Type B pancreatic cell (in vitro differentiated cells): Measurements from ENCODE around the gene TP53RK. TPM values are rescaled to one million over a fixed set of nuclear protein-coding genes. Genes with fewer than 3 reads are reported as not detected.

ENCODE experiments used
- DNase-seq: peaks from one replicate; pipeline ENCODE4 v3.0.0; 2021; ENCODE audit warnings: mixed read lengths; ENCODE audit not compliant: unreplicated experiment; ENCODE audit errors: extremely low spot score
- H3K27ac Mint-ChIP-seq: 2 replicates; pipeline ENCODE4 v1.8.0; 2021; ENCODE audit warnings: mild to moderate bottlenecking, mixed read lengths
- H3K27me3 Mint-ChIP-seq: 2 replicates; pipeline ENCODE4 v1.8.0; 2021; ENCODE audit warnings: mixed read lengths
- H3K36me3 Mint-ChIP-seq: 2 replicates; pipeline ENCODE4 v1.8.0; 2021; ENCODE audit warnings: mixed read lengths
- H3K4me1 Mint-ChIP-seq: one replicate; pipeline ENCODE4 v1.8.0; 2021; ENCODE audit warnings: mixed read lengths; ENCODE audit not compliant: unreplicated experiment
- H3K4me3 Mint-ChIP-seq: 2 replicates; pipeline ENCODE4 v1.8.0; 2021; ENCODE audit warnings: mild to moderate bottlenecking, mixed read lengths
- H3K9me3 Mint-ChIP-seq: 2 replicates; pipeline ENCODE4 v1.8.0; 2021; ENCODE audit warnings: mixed read lengths
- total RNA-seq: library from RNA; stranded (reverse); gene quantifications from 2 replicates; pipeline ENCODE4 v1.2.1, GENCODE V29; 2021; ENCODE audit warnings: low replicate concordance
- TF ChIP-seq, protein P1 (sequence below): fragments of 200-600 bp; sonication (generic); conservative IDR thresholded peaks from 2 replicates; pipeline ENCODE4 v1.5.0; 2021; ENCODE audit warnings: antibody characterized with exemption, mild to moderate bottlenecking

The TP53RK gene
- total RNA-seq, 1 donor from 2014 or later: 13.6 TPM

GRCh38 chr20:46723039-46723438 is 33.8 kb upstream of the TP53RK start:
- peaks cover 13% of the 10 kb centered on the region for H3K36me3 Mint-ChIP-seq
- no peak for DNase-seq
- peaks cover 7% of the 10 kb centered on the region for H3K9me3 Mint-ChIP-seq
- H3K4me3 Mint-ChIP-seq: no peak overlapping the region
- TF ChIP-seq, protein P1, sequence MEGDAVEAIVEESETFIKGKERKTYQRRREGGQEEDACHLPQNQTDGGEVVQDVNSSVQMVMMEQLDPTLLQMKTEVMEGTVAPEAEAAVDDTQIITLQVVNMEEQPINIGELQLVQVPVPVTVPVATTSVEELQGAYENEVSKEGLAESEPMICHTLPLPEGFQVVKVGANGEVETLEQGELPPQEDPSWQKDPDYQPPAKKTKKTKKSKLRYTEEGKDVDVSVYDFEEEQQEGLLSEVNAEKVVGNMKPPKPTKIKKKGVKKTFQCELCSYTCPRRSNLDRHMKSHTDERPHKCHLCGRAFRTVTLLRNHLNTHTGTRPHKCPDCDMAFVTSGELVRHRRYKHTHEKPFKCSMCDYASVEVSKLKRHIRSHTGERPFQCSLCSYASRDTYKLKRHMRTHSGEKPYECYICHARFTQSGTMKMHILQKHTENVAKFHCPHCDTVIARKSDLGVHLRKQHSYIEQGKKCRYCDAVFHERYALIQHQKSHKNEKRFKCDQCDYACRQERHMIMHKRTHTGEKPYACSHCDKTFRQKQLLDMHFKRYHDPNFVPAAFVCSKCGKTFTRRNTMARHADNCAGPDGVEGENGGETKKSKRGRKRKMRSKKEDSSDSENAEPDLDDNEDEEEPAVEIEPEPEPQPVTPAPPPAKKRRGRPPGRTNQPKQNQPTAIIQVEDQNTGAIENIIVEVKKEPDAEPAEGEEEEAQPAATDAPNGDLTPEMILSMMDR: no peak
- H3K27me3 Mint-ChIP-seq: no peaks in the 10 kb centered on the region
- H3K27ac Mint-ChIP-seq: no peak overlapping the region
- no peaks in the 10 kb centered on the region for H3K4me1 Mint-ChIP-seq

- Mint-ChIP-seq H3K36me3 (peaks cover 13% of the 10 kb centered on the region), H3K27ac (no peak overlapping the region), H3K9me3 (peaks cover 7% of the 10 kb centered on the region), H3K27me3 (no peaks in the 10 kb centered on the region), H3K4me1 (no peaks in the 10 kb centered on the region), H3K4me3 (no peak overlapping the region)
- TF ChIP-seq, protein P1: no peak
- DNase-seq: no peak
Observed at GRCh38 chr20:46722450-46722849, 33.2 kb upstream of the TP53RK start.

GRCh38 chr20:46721476-46721875 is 32.2 kb upstream of the TP53RK start:
- Mint-ChIP-seq H3K9me3 (peaks cover 7% of the 10 kb centered on the region), H3K27me3 (no peaks in the 10 kb centered on the region), H3K27ac (no peak overlapping the region), H3K4me3 (no peak overlapping the region), H3K4me1 (no peaks in the 10 kb centered on the region), H3K36me3 (peaks cover 13% of the 10 kb centered on the region)
- DNase-seq: no peak
- TF ChIP-seq, protein P1: no peak

DNA sequence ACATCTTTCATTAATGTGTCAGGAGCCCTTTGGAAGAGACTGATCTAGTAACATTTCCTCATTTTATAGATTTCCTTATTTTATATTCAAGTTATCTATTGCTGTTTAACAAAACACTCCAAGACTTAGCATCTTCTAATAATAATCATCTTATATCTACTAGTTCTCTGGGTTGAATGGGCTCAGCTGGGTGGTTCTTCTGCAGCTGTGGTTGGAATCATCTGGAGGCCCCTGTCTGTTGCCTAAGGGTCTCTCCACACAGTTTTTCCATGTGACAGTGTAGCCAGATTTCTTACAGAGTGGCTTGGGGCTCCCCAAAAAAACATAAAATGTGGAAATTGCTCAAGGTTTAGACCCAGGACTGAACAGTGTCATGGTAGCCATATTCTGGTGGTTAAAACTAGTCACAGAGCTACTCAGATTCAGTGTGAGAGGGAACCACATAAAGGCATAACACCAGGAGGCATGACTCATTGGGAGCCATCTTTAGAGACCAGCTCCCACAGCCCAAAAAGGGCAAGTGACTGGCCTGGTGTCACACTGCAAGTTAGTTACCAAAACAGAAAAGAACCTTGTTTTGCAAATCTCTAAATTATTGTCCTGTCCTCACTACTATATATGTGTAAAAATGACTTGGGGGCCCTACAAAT is 31.7 kb upstream of the TP53RK start:
- H3K4me3 Mint-ChIP-seq: no peak overlapping the region
- H3K27ac Mint-ChIP-seq: no peak overlapping the region
- peaks cover 7% of the 10 kb centered on the region for H3K9me3 Mint-ChIP-seq
- DNase-seq: no peak
- TF ChIP-seq, protein P1: no peak
- no peaks in the 10 kb centered on the region for H3K27me3 Mint-ChIP-seq
- H3K36me3 Mint-ChIP-seq: peaks cover 13% of the 10 kb centered on the region
- no peaks in the 10 kb centered on the region for H3K4me1 Mint-ChIP-seq

DNA sequence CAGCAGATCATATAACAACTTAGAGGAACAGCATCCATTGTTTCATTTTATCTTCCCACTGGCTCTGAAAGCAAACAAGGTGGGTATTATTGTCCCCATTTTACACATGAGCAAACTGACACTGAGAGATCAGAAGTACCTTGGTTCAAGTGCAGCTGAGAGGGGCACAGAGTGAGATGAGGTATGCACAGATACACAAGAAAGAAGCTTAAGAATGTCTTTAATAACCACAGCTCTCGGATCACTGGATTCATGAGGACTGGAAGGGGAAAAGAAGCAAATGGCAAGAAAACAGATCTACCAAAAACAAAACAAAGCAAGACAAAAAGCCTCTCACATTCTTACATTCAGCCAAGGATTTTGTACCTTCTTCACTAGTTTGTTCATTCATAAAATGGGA is 30.8 kb upstream of the TP53RK start:
- H3K36me3 Mint-ChIP-seq: peaks cover 13% of the 10 kb centered on the region
- H3K27me3 Mint-ChIP-seq: no peaks in the 10 kb centered on the region
- DNase-seq: no peak
- H3K4me3 Mint-ChIP-seq: no peak overlapping the region
- no peak overlapping the region for H3K27ac Mint-ChIP-seq
- TF ChIP-seq, protein P1: no peak
- peaks cover 7% of the 10 kb centered on the region for H3K9me3 Mint-ChIP-seq
- peaks cover 6% of the 10 kb centered on the region for H3K4me1 Mint-ChIP-seq
